Measurements from ENCODE around the gene APOBEC3B. TPM values are rescaled to one million over a fixed set of nuclear protein-coding genes. Genes with fewer than 3 reads are reported as not detected.

Gene APOBEC3B
- total and polyA plus RNA-seq, 9 of the 15 experiments (the other 6 are each of a cell fraction or from before 2014, with no cell fraction given) = 5.9 to 166 (median 43.2) TPM

GRCh38 chr22:39012533-39013511 lies 30.7 kb downstream of the APOBEC3B start (continued):
- TF ChIP-seq MTA1 (IDR thresholded peaks at IDR 0.05; ENCODE audit: borderline replicate concordance) = 0 out of 2 replicates have a peak, but pooled peaks have one; percentile 45
- peak; percentile 56 for TF ChIP-seq SMC3 (conservative IDR thresholded peaks at IDR 0.05; ENCODE audit: insufficient read depth, low read depth, low read length)
- no peak for TF ChIP-seq TAF7 (tag; IDR thresholded peaks at IDR 0.05)
- TF ChIP-seq THRB (CRISPR knock-in tag; conservative IDR thresholded peaks at IDR 0.05) = no peak
- 0 out of 2 replicates have a peak, but pooled peaks have one; percentile 50 for TF ChIP-seq NBN (IDR thresholded peaks at IDR 0.05; ENCODE audit: low read depth)
- peak; percentile 98 for TF ChIP-seq RAD51 (IDR thresholded peaks at IDR 0.05; ENCODE audit: borderline replicate concordance, low read depth)
- TF ChIP-seq, protein P1, sequence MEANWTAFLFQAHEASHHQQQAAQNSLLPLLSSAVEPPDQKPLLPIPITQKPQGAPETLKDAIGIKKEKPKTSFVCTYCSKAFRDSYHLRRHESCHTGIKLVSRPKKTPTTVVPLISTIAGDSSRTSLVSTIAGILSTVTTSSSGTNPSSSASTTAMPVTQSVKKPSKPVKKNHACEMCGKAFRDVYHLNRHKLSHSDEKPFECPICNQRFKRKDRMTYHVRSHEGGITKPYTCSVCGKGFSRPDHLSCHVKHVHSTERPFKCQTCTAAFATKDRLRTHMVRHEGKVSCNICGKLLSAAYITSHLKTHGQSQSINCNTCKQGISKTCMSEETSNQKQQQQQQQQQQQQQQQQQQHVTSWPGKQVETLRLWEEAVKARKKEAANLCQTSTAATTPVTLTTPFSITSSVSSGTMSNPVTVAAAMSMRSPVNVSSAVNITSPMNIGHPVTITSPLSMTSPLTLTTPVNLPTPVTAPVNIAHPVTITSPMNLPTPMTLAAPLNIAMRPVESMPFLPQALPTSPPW (CRISPR knock-in tag; IDR thresholded peaks at IDR 0.05) = peak; percentile 77
- TF ChIP-seq BHLHE40 (IDR thresholded peaks at IDR 0.05; ENCODE audit: low read length) = peak; percentile 66; the same call in 1 of the 2 replicates
- TF ChIP-seq, protein P2, sequence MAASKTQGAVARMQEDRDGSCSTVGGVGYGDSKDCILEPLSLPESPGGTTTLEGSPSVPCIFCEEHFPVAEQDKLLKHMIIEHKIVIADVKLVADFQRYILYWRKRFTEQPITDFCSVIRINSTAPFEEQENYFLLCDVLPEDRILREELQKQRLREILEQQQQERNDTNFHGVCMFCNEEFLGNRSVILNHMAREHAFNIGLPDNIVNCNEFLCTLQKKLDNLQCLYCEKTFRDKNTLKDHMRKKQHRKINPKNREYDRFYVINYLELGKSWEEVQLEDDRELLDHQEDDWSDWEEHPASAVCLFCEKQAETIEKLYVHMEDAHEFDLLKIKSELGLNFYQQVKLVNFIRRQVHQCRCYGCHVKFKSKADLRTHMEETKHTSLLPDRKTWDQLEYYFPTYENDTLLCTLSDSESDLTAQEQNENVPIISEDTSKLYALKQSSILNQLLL (CRISPR knock-in tag; IDR thresholded peaks at IDR 0.05; ENCODE audit: borderline replicate concordance) = no peak
- peak; percentile 46; the same call in 1 of the 2 replicates for TF ChIP-seq L3MBTL2 (IDR thresholded peaks at IDR 0.05)
- peak; percentile 61 for TF ChIP-seq LEF1 (IDR thresholded peaks at IDR 0.05)
- peak; percentile 98 for TF ChIP-seq TFE3 (CRISPR knock-in tag; IDR thresholded peaks at IDR 0.05)
- 0 out of 2 replicates have a peak, but pooled peaks have one; percentile 14 for TF ChIP-seq MAFG (tag; conservative IDR thresholded peaks at IDR 0.05)
- TF ChIP-seq MXI1 (IDR thresholded peaks at IDR 0.05; ENCODE audit: low read depth, low read length) = no peak
- no peak for TF ChIP-seq DNMT1 (IDR thresholded peaks at IDR 0.05)
- TF ChIP-seq, protein P3, sequence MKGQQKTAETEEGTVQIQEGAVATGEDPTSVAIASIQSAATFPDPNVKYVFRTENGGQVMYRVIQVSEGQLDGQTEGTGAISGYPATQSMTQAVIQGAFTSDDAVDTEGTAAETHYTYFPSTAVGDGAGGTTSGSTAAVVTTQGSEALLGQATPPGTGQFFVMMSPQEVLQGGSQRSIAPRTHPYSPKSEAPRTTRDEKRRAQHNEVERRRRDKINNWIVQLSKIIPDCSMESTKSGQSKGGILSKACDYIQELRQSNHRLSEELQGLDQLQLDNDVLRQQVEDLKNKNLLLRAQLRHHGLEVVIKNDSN (CRISPR knock-in tag; IDR thresholded peaks at IDR 0.05) = peak; percentile 87
- TF ChIP-seq ARID1B (IDR thresholded peaks at IDR 0.05) = peak; percentile 34; the same call in 1 of the 2 replicates

Data from K562 (cell line).